Lower leg skin (tissue), 3 donors: Measurements from ENCODE around the gene C9orf50.

ENCODE experiments used
- POLR2A ChIP-seq, 2 donors: fragments of 450-650 bp; IDR thresholded peaks; one replicate each; pipeline ENCODE4 v1.6.1; 2016 to 2017; ENCODE audit warnings: antibody characterized with exemption in 2 of 2, mild to moderate bottlenecking in 1 of 2, moderate library complexity in 1 of 2
- TF ChIP-seq, protein P1 (sequence below), 3 donors: fragments of 450-650 bp; IDR thresholded peaks; one replicate each; pipeline ENCODE4 v1.5.1; 2016; ENCODE audit warnings: antibody characterized with exemption in 3 of 3, mild to moderate bottlenecking in 3 of 3, moderate library complexity in 2 of 3

- no peak for TF ChIP-seq POLR2A (IDR thresholded peaks at IDR 0.05)
- TF ChIP-seq, protein P1, sequence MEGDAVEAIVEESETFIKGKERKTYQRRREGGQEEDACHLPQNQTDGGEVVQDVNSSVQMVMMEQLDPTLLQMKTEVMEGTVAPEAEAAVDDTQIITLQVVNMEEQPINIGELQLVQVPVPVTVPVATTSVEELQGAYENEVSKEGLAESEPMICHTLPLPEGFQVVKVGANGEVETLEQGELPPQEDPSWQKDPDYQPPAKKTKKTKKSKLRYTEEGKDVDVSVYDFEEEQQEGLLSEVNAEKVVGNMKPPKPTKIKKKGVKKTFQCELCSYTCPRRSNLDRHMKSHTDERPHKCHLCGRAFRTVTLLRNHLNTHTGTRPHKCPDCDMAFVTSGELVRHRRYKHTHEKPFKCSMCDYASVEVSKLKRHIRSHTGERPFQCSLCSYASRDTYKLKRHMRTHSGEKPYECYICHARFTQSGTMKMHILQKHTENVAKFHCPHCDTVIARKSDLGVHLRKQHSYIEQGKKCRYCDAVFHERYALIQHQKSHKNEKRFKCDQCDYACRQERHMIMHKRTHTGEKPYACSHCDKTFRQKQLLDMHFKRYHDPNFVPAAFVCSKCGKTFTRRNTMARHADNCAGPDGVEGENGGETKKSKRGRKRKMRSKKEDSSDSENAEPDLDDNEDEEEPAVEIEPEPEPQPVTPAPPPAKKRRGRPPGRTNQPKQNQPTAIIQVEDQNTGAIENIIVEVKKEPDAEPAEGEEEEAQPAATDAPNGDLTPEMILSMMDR (IDR thresholded peaks at IDR 0.05) = no peak
Measured at GRCh38 chr9:129664746-129665388, 44.0 kb upstream of the C9orf50 start.
